Bronchial epithelial cell (primary cell): ENCODE data around the gene LRRN2. TPM values are rescaled to one million over a fixed set of nuclear protein-coding genes. Genes with fewer than 3 reads are reported as not detected.

Experiments used
- DNase-seq: peaks from one replicate; pipeline ENCODE4 v3.0.0-alpha.2; 2010; ENCODE audit warnings: low read depth
- FAIRE-seq: peaks from 2 replicates; lab custom pipeline; 2011; peaks lifted over from hg19 to GRCh38; lab: Jason Lieb, UNC
- H3K27me3 ChIP-seq: 2 replicates; pipeline ENCODE4 v1.5.1; 2011; ENCODE audit warnings: low read length; ENCODE audit not compliant: control insufficient read depth, insufficient read depth
- H3K36me3 ChIP-seq: 2 replicates; pipeline ENCODE4 v1.5.1; 2011; ENCODE audit warnings: low read length; ENCODE audit not compliant: control insufficient read depth, insufficient read depth
- H3K4me3 ChIP-seq: 2 replicates; pipeline ENCODE4 v1.5.1; 2011; ENCODE audit warnings: mild to moderate bottlenecking, low read depth, low read length, control low read depth
- CTCF ChIP-seq: IDR thresholded peaks from 2 replicates; pipeline ENCODE4 v1.5.1; 2011; ENCODE audit warnings: mild to moderate bottlenecking, moderate library complexity, low read length, control low read depth, inconsistent platforms; ENCODE audit not compliant: insufficient read depth, severe bottlenecking
- total RNA-seq: library from RNA; depleted of rRNA; stranded (reverse); fragments of >200 nt; gene quantifications from 2 replicates; pipeline ENCODE4 v1.2.1, GENCODE V29; 2014

LRRN2 gene
- total RNA-seq, 1 donor from 2014 or later, result not detected

GRCh38 chr1:204621396-204621795 lies 64.1 kb downstream of the LRRN2 start:
- Histone ChIP-seq H3K27me3 (peaks cover 6% of the 10 kb centered on the region), H3K36me3 (no peaks in the 10 kb centered on the region), H3K4me3 (no peak overlapping the region)
- no peak for TF ChIP-seq CTCF
- FAIRE-seq, result peak; percentile 92
- peak; percentile 81 for DNase-seq

- FAIRE-seq, result no peak
- TF ChIP-seq CTCF, result no peak
- Histone ChIP-seq H3K36me3 (no peaks in the 10 kb centered on the region), H3K27me3 (peaks cover 7% of the 10 kb centered on the region), H3K4me3 (no peak overlapping the region)
- no peak for DNase-seq
These were observed 65.8 kb downstream of the LRRN2 start for GRCh38 chr1:204619721-204620120.

GRCh38 chr1:204618148-204618760 lies 67.3 kb downstream of the LRRN2 start:
- no peaks in the 10 kb centered on the region for H3K36me3 ChIP-seq

GRCh38 chr1:204617256-204618147 lies 68.0 kb downstream of the LRRN2 start:
- no peak for DNase-seq
- Histone ChIP-seq H3K27me3 (peaks cover 7% of the 10 kb centered on the region), H3K36me3 (no peaks in the 10 kb centered on the region), H3K4me3 (no peak overlapping the region)
- no peak for FAIRE-seq
- no peak for TF ChIP-seq CTCF

More at GRCh38 chr1:204618148-204618760, 67.3 kb downstream of the LRRN2 start:
- DNase-seq (no peak), FAIRE-seq (no peak)
- no peak for TF ChIP-seq CTCF
- peaks cover 6% of the 10 kb centered on the region for H3K27me3 ChIP-seq
- no peak overlapping the region for H3K4me3 ChIP-seq

GRCh38 chr1:204616641-204617040 lies 68.9 kb downstream of the LRRN2 start:
- no peak for DNase-seq
- FAIRE-seq, result no peak
- H3K36me3 ChIP-seq, result no peaks in the 10 kb centered on the region
- no peak for TF ChIP-seq CTCF
- H3K27me3 ChIP-seq, result peaks cover 7% of the 10 kb centered on the region
- H3K4me3 ChIP-seq, result no peak overlapping the region
